GM12891 (cell line): ENCODE results near the gene R3HDM1.

Experiments
- PAX5 ChIP-seq: IDR thresholded peaks from 2 replicates; pipeline ENCODE4 v1.6.1; 2011; ENCODE audit warnings: low read length, moderate library complexity, mild to moderate bottlenecking; ENCODE audit not compliant: insufficient read depth, severe bottlenecking
- POLR2A ChIP-seq: IDR thresholded peaks from 2 replicates; pipeline ENCODE4 v1.6.1; 2011; ENCODE audit warnings: low read depth, low read length, control low read depth
- POLR2AphosphoS5 ChIP-seq: IDR thresholded peaks from 2 replicates; pipeline ENCODE4 v1.6.1; 2011; ENCODE audit warnings: low read depth, low read length, control low read depth
- POU2F2 ChIP-seq: IDR thresholded peaks from 2 replicates; pipeline ENCODE4 v1.6.1; 2011; ENCODE audit warnings: low read depth, mild to moderate bottlenecking, control low read depth, low read length, moderate library complexity
- TAF1 ChIP-seq: IDR thresholded peaks from 2 replicates; pipeline ENCODE4 v1.6.1; 2011; ENCODE audit warnings: low read depth, low read length, control low read depth

- TF ChIP-seq POLR2A, result no peak
- TF ChIP-seq TAF1, result no peak
- TF ChIP-seq POLR2AphosphoS5, result no peak
- TF ChIP-seq PAX5, result no peak
- TF ChIP-seq POU2F2, result no peak
Measured at GRCh38 chr2:135510577-135510976, 20.7 kb upstream of the R3HDM1 start.
